ENCODE results near the gene ASB13. TPM values are rescaled to one million over a fixed set of nuclear protein-coding genes. Genes with fewer than 3 reads are reported as not detected.
A peak's percentile ranks its signal among the peaks of the same experiment; 100 is the strongest.

The ASB13 gene
- polyA plus RNA-seq, 1 of the 3 experiments (the other 2 are of a cell fraction) = 9.2 TPM

DNA sequence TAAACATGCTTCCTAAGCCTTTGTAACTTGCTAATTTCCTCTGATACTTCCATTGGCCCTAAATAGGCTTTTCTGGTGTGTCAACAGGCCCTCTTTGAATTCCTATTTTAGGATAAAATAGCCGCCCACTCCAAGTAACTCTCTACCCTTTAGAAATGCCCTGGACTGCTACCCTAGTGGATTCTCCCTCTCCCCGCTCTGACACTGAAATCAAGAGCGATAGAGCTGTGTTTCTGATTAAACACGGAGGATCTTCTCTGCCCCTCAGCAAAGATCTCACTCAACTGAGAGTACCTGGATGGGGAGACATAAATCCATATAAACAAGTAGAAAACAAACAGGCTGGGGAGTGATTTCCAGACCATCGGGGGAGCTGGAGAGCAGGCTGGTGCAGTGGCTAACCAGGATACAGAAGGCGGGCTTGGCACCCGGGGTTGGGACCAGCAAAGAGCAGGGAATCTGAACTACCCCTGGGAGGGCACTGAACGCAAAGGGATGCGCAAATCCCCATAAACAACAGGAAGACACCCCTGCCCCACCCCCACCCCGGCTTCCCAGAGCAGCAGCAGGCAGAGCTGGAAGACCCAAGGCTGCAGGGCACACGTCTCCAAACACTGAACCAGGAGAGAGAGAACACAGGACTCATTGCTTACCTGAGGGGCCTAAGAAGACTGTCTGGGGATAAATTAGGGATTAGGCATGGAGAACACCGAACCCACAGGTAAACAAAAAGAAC, 2.5 kb downstream of the ASB13 start:
- ChIA-PET CTCF (interaction anchor here (1.0 to 1.2 kb wide), 4 partner anchors 11 to 222 kb away, joined by 3 to 4 read pairs (median 4); no protein-coding TSS in a partner anchor), POLR2A (no interaction called here)
- H3K9me2 ChIP-seq = no peaks in the 10 kb centered on the region
- H3K27me3 ChIP-seq (ENCODE audit: insufficient read depth) = no peaks in the 10 kb centered on the region
- H2AFZ ChIP-seq (ENCODE audit: low read depth) = no peak overlapping the region
- H3F3A ChIP-seq (replicated peaks; ENCODE audit: insufficient read depth) = no peaks in the 10 kb centered on the region
- DNase-seq = peak; percentile 72
- 88% methylated on average over 12 of the region's 12 CpGs for WGBS (ENCODE audit: low lambda C conversion rate)
- H3K27ac ChIP-seq (ENCODE audit: low read depth in 2 of 2, low read length in 1 of 2) = no peak overlapping the region
- H4K20me1 ChIP-seq (ENCODE audit: insufficient read depth) = 0 out of 2 replicates have a peak, but pooled peaks cover 5% of the 10 kb centered on the region
- H3K4me1 ChIP-seq (ENCODE audit: control insufficient read depth in 1 of 2, insufficient read depth in 2 of 2, low read depth in 1 of 2, low read length in 1 of 2) = peaks cover 0 to 20% of the 10 kb centered on the region in 2 experiments; a peak in 2 of 4 replicates
- TF ChIP-seq, protein P1, sequence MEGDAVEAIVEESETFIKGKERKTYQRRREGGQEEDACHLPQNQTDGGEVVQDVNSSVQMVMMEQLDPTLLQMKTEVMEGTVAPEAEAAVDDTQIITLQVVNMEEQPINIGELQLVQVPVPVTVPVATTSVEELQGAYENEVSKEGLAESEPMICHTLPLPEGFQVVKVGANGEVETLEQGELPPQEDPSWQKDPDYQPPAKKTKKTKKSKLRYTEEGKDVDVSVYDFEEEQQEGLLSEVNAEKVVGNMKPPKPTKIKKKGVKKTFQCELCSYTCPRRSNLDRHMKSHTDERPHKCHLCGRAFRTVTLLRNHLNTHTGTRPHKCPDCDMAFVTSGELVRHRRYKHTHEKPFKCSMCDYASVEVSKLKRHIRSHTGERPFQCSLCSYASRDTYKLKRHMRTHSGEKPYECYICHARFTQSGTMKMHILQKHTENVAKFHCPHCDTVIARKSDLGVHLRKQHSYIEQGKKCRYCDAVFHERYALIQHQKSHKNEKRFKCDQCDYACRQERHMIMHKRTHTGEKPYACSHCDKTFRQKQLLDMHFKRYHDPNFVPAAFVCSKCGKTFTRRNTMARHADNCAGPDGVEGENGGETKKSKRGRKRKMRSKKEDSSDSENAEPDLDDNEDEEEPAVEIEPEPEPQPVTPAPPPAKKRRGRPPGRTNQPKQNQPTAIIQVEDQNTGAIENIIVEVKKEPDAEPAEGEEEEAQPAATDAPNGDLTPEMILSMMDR (IDR thresholded peaks at IDR 0.05) = peak; percentile 16; the same call in 1 of the 2 replicates
- TF ChIP-seq, protein P2, sequence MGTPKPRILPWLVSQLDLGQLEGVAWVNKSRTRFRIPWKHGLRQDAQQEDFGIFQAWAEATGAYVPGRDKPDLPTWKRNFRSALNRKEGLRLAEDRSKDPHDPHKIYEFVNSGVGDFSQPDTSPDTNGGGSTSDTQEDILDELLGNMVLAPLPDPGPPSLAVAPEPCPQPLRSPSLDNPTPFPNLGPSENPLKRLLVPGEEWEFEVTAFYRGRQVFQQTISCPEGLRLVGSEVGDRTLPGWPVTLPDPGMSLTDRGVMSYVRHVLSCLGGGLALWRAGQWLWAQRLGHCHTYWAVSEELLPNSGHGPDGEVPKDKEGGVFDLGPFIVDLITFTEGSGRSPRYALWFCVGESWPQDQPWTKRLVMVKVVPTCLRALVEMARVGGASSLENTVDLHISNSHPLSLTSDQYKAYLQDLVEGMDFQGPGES (IDR thresholded peaks at IDR 0.05; ENCODE audit: low read depth, low read length) = no peak
- TF ChIP-seq RAD21 (IDR thresholded peaks at IDR 0.05; ENCODE audit: low read length) = peak; percentile 12; the same call in 1 of the 2 replicates
- H3K4me3 ChIP-seq (ENCODE audit: low read depth in 2 of 2, low read length in 1 of 2) = no peak overlapping the region
- H3K36me3 ChIP-seq (replicated peaks in 1 of 2; ENCODE audit: control insufficient read depth in 1 of 2, insufficient read depth in 2 of 2, low read length in 1 of 2) = no peaks in the 10 kb centered on the region
- H3K9me3 ChIP-seq = no peaks in the 10 kb centered on the region
- no peak overlapping the region for H3K9ac ChIP-seq
- peaks cover 10% of the 10 kb centered on the region; the same call in 1 of the 2 replicates for H3K79me2 ChIP-seq (ENCODE audit: insufficient read depth)
- H3K4me2 ChIP-seq = no peak overlapping the region

DNA sequence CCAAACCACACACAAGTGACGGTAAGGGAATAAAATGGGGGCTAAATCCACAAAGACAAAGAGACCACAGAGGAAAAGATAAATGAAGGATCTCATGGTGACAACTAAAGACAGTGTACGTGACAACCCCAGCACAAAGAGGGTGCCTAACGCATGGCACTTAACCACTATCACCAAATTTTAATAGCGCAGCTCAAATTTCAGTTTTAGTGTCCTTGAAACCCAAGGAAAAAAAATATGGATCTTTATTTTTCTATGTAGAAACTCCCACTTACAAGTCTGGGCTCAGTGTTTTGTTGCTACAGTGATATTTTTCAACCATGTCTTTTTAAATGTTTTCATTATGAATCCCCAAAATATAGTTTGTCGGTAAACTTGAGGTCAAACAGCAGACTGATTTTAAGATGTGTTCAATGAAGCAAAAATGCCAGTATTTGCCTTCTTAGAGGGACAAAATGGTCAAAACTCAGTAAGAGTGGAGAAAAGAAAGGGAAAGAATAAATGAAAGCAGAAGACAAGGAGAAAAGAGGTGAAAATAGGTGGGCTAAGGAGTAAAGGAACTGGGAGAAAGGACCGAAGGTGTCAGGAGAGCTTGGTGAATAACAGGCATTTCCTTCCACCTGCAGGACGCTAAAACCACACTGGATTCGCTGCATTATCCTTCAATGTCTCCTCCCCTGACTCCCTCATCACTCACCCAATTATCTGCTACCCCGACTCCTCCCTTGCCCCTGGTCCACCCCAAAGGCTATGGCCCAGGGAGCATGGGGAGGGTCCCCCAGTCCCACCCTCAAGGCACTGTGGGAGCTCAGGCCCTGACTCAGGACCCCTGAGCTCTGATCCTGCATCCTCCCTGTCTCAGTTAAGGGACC, 3.5 kb downstream of the ASB13 start:
- Histone ChIP-seq H3K27ac (ENCODE audit: low read depth in 2 of 2, low read length in 1 of 2) (no peak overlapping the region), H4K20me1 (ENCODE audit: insufficient read depth) (0 out of 2 replicates have a peak, but pooled peaks cover 5% of the 10 kb centered on the region), H3K4me1 (ENCODE audit: control insufficient read depth in 1 of 2, insufficient read depth in 2 of 2, low read depth in 1 of 2, low read length in 1 of 2) (peaks cover 0 to 20% of the 10 kb centered on the region in 2 experiments; a peak in 2 of 4 replicates), H3K27me3 (ENCODE audit: insufficient read depth) (no peaks in the 10 kb centered on the region), H3K79me2 (ENCODE audit: insufficient read depth) (peaks cover 10% of the 10 kb centered on the region; the same call in 1 of the 2 replicates), H3F3A (replicated peaks; ENCODE audit: insufficient read depth) (no peaks in the 10 kb centered on the region), H3K36me3 (replicated peaks in 1 of 2; ENCODE audit: control insufficient read depth in 1 of 2, insufficient read depth in 2 of 2, low read length in 1 of 2) (no peaks in the 10 kb centered on the region), H3K9me3 (no peaks in the 10 kb centered on the region), H3K9ac (no peak overlapping the region), H3K4me2 (no peak overlapping the region), H3K4me3 (ENCODE audit: low read depth in 2 of 2, low read length in 1 of 2) (no peak overlapping the region), H2AFZ (ENCODE audit: low read depth) (no peak overlapping the region), H3K9me2 (no peaks in the 10 kb centered on the region)
- TF ChIP-seq, protein P3, sequence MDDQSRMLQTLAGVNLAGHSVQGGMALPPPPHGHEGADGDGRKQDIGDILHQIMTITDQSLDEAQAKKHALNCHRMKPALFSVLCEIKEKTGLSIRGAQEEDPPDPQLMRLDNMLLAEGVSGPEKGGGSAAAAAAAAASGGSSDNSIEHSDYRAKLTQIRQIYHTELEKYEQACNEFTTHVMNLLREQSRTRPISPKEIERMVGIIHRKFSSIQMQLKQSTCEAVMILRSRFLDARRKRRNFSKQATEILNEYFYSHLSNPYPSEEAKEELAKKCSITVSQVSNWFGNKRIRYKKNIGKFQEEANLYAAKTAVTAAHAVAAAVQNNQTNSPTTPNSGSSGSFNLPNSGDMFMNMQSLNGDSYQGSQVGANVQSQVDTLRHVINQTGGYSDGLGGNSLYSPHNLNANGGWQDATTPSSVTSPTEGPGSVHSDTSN (IDR thresholded peaks at IDR 0.05) = no peak
- TF ChIP-seq MXI1 (IDR thresholded peaks at IDR 0.05; ENCODE audit: low read depth, low read length) (no peak), JUND (IDR thresholded peaks at IDR 0.05) (no peak), RAD21 (IDR thresholded peaks at IDR 0.05; ENCODE audit: low read length) (no peak)
- TF ChIP-seq, protein P1 (IDR thresholded peaks at IDR 0.05) = no peak
- TF ChIP-seq, protein P2 (IDR thresholded peaks at IDR 0.05; ENCODE audit: low read depth, low read length) = no peak
- no peak for DNase-seq
- 95% methylated on average over 9 of the region's 9 CpGs for WGBS (ENCODE audit: low lambda C conversion rate)
- CTCF ChIA-PET = interaction anchor here (1.0 to 1.2 kb wide), 3 partner anchors 10 to 221 kb away, joined by 3 to 4 read pairs (median 4); no protein-coding TSS in a partner anchor
- POLR2A ChIA-PET = no interaction called here
